Fibroblast of pulmonary artery (primary cell): Measurements from ENCODE around the gene PCDHGA1.
"Not testable (repeated sequence)": the region's sequence is repeated elsewhere in the genome, so short reads cannot be mapped to it uniquely, and the experiment has no call there.

Source experiments
- DNase-seq: peaks from one replicate; pipeline ENCODE4 v3.0.0-alpha.2; 2010; ENCODE audit warnings: low read depth
- H3K4me3 ChIP-seq: replicated peaks from 2 replicates; pipeline ENCODE4 v1.5.1; 2011; ENCODE audit warnings: low read depth, mild to moderate bottlenecking, control low read depth, low read length, moderate library complexity
- CTCF ChIP-seq: IDR thresholded peaks from 2 replicates; pipeline ENCODE4 v1.5.1; 2011; ENCODE audit warnings: mild to moderate bottlenecking, control low read depth, low read length, inconsistent platforms; ENCODE audit errors: missing control alignments

PCDHGA1 gene

GRCh38 chr5:141371572-141372475, 41.5 kb downstream of the PCDHGA1 start:
- H3K4me3 ChIP-seq: no peak overlapping the region
- TF ChIP-seq CTCF: no peak
- DNase-seq: no peak

- peak; percentile 73 for DNase-seq
- peak within 1 kb of the TSS; percentile 57 for H3K4me3 ChIP-seq
- TF ChIP-seq CTCF: peak; percentile 66
Measured at GRCh38 chr5:141373673-141374317, 43.5 kb downstream of the PCDHGA1 start, which contains the start of gene PCDHGA6. Gene PCDHGA6 (plus strand): TSS chr5:141373891. CDS start chr5:141374084, 193 bp downstream.

GRCh38 chr5:141374627-141375026, 44.3 kb downstream of the PCDHGA1 start:
- DNase-seq: no peak
- no peak for TF ChIP-seq CTCF
- H3K4me3 ChIP-seq: peak overlapping the region; percentile 57

GRCh38 chr5:141375444-141376155, 45.3 kb downstream of the PCDHGA1 start:
- not testable (repeated sequence) for DNase-seq, H3K4me3 ChIP-seq

- peak; percentile 70 for DNase-seq
Measured at GRCh38 chr5:141382469-141383294, 52.4 kb downstream of the PCDHGA1 start, which contains the start of gene PCDHGA7. Gene PCDHGA7 (plus strand): TSS chr5:141382742. CDS start chr5:141382900, 158 bp downstream.

GRCh38 chr5:141383345-141383744, 53.0 kb downstream of the PCDHGA1 start:
- DNase-seq: no peak
- TF ChIP-seq CTCF: no peak
- H3K4me3 ChIP-seq: peak overlapping the region; percentile 57

More at GRCh38 chr5:141382469-141383294, 52.4 kb downstream of the PCDHGA1 start, which contains the start of gene PCDHGA7:
- peak; percentile 64 for TF ChIP-seq CTCF
- peak within 1 kb of the TSS; percentile 57 for H3K4me3 ChIP-seq
